GM18870 (cell line): ENCODE data around the gene SHOC1.
A peak's percentile ranks its signal among the peaks of the same experiment; 100 is the strongest.
"Not testable (repeated sequence)": the region's sequence is repeated elsewhere in the genome, so short reads cannot be mapped to it uniquely, and the experiment has no call there.

Experiments
- ATAC-seq: cut with Tn5 transposase; IDR thresholded peaks from one replicate; pipeline ENCODE4 v1.9.1; 2021; ENCODE audit warnings: moderate library complexity; ENCODE audit not compliant: unreplicated experiment

The SHOC1 gene

GRCh38 chr9:111794835-111795556 is at the start of gene SHOC1:
Gene SHOC1 (minus strand): TSS chr9:111794937. CDS start chr9:111791418, 3,519 bp downstream.
- ATAC-seq: no peak

- no peak for ATAC-seq
Observed at GRCh38 chr9:111843971-111844370, 49.2 kb upstream of the SHOC1 start.

DNA sequence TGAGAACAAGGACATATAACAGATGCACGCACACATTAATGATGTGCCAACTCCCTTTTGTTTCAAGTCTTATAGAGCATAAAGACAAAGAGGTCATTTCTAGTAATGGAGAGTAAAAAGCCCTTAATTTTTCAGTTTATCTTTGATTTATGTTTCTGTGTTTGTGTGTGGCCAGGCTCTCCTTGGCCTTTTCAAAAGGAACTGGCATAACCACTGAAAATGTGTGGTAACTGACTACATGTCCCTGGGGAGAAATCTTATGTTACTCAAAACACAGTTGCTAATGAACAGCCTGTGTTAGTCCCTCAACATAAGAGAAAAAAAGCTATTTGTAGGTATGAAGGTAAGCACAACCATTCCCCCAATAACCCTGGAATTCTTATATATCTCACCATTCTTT is 47.6 kb upstream of the SHOC1 start:
- no peak for ATAC-seq

- ATAC-seq: no peak
Observed at GRCh38 chr9:111840442-111840841, 45.7 kb upstream of the SHOC1 start.

DNA sequence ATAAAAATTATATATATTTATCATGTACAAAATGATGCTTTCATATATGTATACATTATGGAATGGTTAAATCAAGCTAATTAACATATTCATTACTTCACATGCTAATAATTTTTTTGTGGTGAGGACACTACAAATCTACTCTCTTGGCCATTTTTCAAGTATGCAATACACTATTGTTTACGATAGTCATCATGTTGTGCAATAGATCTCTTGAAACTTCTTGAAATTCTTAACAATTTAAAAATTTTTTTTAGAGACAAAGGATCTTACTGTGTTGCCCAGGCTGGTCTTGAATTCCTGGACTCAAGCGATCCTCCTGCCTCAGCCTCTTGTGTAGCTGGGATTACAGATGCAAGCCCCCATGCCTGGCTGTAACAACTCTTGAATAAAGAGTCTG is 45.2 kb upstream of the SHOC1 start:
- ATAC-seq: no peak

DNA sequence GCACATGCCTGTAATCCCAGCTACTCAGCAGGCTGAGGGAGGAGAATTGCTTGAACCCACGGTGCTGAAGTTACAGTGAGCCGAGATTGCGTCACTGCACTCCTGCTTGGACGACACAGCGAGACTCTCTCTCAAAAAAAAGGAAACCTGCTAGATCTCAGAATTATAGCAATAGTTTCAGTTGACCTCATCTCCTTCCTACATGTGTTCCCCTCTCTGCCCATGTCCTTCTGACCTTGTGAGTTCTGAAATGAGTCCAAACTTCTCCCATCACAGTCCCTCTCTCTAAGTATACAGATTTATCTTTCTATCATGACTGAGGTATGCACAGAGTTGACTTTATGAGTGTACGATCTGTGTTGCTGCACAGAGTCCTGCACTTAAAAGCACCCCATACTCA is 44.6 kb upstream of the SHOC1 start:
- peak; percentile 67 for ATAC-seq

GRCh38 chr9:111838439-111838838 is 43.7 kb upstream of the SHOC1 start:
- ATAC-seq: no peak

DNA sequence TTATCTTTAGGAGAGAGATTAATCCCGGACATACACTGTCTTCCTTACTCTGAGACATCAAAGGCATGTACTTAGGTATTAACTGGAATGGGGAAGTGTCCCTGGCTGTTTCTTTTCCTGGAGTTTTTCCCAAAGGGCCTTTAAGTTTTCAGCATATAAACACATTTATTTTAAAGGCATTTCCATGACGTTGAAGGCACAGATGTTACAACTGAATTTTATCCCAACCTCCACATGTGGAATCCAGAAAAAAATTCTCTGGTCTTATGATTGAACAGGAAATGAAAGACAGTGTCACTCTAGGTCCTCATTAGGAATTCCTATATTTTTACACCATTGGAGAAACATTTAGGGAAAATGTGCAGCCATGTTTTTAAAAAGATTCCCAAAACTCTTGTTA is 41.6 kb upstream of the SHOC1 start:
- no peak for ATAC-seq

GRCh38 chr9:111833941-111834340 is 39.2 kb upstream of the SHOC1 start:
- ATAC-seq: no peak

DNA sequence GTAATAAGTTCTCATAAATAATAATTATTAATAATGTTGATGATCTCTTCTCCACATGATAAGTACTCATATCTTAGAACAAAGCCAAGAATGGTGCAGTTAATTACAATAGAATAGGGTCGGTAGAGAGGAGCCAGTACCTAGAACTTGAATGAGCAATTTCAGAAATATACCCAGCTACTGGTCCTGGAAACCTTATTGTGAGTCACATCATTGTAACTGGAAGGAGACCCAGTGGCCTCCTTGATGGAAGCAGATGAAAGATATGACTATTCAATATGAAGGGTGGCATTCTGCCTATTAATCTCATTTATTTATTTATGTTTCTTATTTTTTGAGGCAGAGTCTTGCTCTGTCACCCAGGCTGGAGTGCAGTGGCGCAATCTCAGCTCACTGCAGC is 37.7 kb upstream of the SHOC1 start:
- no peak for ATAC-seq

GRCh38 chr9:111831371-111832108 is 36.8 kb upstream of the SHOC1 start:
- ATAC-seq: no peak

GRCh38 chr9:111828193-111828592 is 33.5 kb upstream of the SHOC1 start:
- no peak for ATAC-seq

DNA sequence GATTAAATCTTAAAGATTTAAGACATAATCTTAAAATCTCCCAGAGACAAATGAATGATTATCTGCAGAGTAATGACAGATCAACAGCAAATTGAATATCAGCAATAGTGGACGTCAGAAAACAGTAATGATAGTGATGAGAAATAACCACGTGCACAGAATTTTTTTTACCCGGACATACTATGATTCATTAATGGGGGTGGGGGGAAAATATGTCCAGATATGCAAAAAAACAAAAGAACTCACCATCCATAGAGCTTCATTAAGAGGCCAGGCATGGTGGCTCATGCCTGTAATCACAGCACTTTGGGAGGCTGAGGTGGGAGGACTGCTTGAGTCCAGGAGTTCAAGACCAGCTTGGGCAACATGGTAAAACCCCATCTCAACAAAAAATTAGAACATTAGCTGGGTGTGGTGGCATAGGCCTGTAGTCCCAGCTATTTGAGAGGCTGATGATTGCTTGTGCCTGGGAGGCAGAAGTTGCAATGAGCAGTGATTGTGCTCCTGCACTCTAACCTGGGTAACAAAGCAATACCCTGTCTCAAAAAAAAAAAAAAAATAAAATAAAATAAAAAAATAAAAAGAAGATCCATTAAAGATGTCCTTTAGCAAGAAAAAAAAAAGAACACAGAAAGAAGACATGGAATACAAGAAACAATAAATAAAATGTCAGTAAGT is 30.9 kb upstream of the SHOC1 start:
- no peak for ATAC-seq

GRCh38 chr9:111821006-111821528 is 26.3 kb upstream of the SHOC1 start:
- ATAC-seq: no peak

DNA sequence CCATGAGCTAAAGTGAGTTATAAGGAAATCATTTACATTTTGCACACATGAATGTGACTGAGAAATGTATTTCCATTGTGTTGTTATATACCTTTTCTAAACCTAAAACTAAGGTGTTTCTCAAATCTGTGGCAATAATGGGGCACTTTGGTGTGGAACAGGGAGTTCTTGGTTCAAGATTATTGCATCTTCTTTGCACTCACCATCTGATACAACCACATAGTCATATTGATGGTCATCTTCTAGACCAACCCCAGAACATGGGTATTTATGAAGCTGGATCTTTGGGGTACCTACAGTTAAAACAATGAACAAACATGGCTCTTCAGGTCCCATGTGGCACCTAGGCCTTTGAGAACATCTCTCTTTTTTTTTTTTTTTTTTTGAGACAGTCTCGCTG is 24.6 kb upstream of the SHOC1 start:
- ATAC-seq: no peak

DNA sequence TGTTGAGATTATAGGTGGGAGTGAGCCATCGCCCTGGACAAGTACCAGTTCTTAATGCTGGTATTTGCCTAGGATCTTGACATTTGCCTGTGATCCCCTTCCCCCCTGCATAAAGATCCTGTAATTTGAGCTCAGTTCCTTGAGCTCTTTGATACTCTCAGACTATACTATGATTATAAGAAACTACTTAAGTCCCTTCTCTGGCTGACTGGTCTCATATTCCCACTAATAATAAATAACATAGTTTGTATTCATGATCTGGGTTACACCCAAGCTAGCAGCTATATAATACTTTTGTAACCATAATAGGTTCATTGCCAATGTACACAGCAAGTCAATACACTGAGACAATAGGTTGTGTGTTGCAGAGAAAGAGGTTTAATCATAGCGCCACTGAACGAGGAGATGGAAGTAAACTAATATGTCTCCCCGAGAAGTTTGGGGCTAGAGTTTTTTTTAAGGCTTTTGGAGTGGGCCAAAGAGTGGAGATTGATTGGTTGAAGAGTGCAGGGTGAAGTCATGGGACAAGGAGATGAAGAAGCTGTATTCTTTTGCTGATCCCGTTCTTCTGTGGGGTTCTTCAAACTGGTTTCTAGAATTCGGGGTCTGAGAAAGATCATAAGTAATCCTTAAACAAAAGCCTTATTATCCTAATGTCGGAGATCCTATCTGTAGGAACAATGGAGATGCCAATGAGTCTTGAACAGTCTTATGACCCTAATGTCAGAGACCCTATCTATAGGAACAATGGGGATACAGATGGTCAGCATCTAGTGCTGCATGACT is 20.7 kb upstream of the SHOC1 start:
- ATAC-seq: no peak

DNA sequence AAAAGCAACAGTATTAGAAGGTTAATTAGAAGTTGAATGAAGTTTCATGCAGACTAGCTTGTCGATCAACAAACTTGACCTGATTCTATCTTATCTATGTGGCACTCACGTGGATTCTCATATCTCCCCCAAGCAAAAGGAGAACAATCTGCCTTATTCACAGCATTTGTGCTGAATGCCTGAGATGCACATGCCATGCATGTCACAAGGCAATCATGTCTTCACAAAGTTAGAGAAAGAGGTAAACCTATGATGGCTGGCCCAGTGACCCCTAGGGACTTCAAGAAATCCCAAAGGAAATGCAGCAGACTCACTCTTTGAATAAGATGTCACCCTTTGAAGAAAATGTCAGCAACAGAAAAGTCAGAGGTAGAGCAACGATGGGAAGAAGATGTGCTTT is 17.6 kb upstream of the SHOC1 start:
- ATAC-seq: no peak

- no peak for ATAC-seq
Observed at GRCh38 chr9:111810908-111811307, 16.2 kb upstream of the SHOC1 start.

DNA sequence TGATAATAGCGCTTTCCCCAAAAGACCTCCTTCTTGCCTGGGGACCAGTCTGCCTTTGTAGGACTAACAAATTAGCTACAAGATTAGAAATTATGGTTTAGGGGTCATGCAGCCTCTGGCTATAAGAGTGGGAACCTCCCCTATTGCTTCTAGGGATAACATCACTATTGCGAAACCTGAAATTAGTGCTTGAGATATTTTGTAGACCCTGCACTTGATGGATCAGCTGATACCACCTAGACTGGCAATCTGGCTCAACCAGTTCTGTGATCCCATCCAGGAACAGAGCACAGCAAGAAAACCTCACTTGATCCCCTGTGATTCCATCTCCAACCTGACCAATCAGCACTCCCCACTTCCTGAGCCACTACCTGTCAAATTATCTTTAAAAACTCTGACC is 15.7 kb upstream of the SHOC1 start:
- not testable (repeated sequence) for ATAC-seq

DNA sequence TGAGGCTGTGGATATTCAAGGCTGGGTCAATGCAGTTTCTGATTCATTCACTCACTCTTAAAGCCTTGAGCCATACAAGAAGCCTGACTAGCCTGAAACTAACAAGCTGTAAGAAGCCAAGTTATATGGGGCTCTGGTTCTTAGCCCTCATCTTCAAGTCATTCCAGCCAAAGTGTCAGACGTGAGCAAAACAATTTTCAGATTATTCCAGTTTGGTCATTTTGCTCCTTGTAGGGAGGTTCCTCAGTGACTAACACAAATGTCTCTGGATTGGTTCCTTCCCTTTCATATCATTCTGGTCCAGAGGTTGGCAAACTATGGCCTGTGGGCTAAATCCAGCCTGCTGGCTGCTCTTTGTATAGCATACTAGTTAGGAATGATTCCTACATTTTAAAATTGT is 12.5 kb upstream of the SHOC1 start:
- no peak for ATAC-seq

- ATAC-seq: no peak
Observed at GRCh38 chr9:111806259-111806658, 11.5 kb upstream of the SHOC1 start.
